Left cardiac atrium (tissue), 4 donors: ENCODE measurements around the gene SPATA16. TPM values are rescaled to one million over a fixed set of nuclear protein-coding genes. Genes with fewer than 3 reads are reported as not detected.

ENCODE experiments used
- ATAC-seq, 2 donors: fragments of 200-7000 bp; cut with Tn5 transposase; one replicate each; pipeline ENCODE4 v1.9.1; 2020; ENCODE audit warnings: mild to moderate bottlenecking in 2 of 2, moderate library complexity in 2 of 2
- DNase-seq: peaks from one replicate; pipeline ENCODE4 v3.0.0-alpha.2; 2020
- intact Hi-C, 2 donors: fragments of 100-400 bp; cut with DNase I; formaldehyde crosslinking; loops; one replicate each; pipeline versions ENCODE4 v1.14.1 to v1.15.1; 2022 to 2023
- total RNA-seq, 2 donors: library from RNA; stranded (reverse); fragmentation: NEBNext Ultra II Directional; extraction: Animal tissue kit (Norgen Biotek cat#: 25700); gene quantifications; one replicate each; pipeline ENCODE4 v1.2.1, GENCODE V29; 2021
- donor health status: DM: no; HTN: yes; CAD: no.
- donor health status: DM: no; HTN: yes; CAD: no; lungs with severe emphysema.
- donor health status: DM: yes; HTN: yes; CAD: no.
- donor health status: Dilated cardiomyopathy.

Gene SPATA16
- total RNA-seq, 2 donors from 2014 or later: not detected

DNA sequence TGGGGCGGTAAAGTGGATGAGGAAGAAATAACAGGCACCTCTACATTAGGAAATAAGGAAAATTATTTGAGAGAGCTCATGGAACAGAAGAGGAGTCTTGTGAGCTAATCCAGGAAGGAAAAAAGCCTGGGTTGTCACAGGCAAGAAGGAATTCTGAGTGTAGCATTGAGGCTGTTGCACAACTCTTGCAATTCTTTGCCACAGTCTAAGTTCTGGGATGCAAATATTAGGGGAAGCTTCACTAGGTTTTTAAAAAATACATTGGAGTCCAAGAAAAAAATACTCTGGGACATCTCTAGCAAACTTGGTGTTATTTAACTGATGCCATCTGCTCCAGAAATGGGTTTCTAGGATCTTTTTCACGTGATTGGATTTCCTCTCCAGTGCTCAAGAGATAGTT is 122.3 kb downstream of the SPATA16 start:
- no peak for DNase-seq
- no peak for ATAC-seq
- intact Hi-C loops: no loop called here

- no peak for DNase-seq
- no peak for ATAC-seq
- intact Hi-C loops: no loop called here
Observed at GRCh38 chr3:173013219-173013832, 127.7 kb downstream of the SPATA16 start.

- DNase-seq: no peak
- no peak for ATAC-seq
- intact Hi-C loops: no loop called here
Observed at GRCh38 chr3:173009410-173009809, 131.6 kb downstream of the SPATA16 start.

GRCh38 chr3:173008978-173009377 is 132.1 kb downstream of the SPATA16 start:
- ATAC-seq: no peak
- DNase-seq: no peak
- intact Hi-C loops: no loop called here

DNA sequence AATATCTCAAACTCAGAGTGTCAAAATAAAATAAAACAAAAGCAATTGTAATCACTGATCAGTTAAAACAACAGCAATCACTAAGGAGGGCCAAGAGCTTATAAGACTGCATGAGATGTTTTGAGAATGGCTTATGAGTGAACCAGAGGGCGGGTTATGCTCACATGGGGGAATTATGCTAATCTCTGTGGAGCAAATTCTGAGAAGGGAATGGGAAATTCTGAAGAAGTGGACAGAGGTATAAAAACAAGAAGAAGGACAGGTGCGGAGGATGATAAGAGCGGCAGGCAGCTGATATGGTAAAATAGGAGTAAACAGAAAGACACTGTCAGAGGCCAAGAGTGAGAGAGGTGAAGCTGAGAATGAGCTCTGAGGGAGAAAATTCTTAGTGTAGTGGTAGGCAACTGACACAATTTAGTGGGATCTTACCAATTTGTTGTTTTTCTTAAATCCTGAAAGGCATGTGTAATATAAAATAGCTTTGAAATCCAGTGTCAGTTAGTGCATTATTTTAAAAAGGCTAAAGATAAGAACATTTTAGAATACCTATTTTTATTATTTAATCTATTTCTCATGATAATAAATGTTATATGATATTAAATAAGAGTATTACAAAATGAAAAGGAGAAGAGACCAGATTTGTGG is 133.8 kb downstream of the SPATA16 start:
- no peak for ATAC-seq
- DNase-seq: no peak
- intact Hi-C loops: no loop called here

GRCh38 chr3:173006006-173006405 is 135.0 kb downstream of the SPATA16 start:
- DNase-seq (no peak), ATAC-seq (no peak)
- intact Hi-C loops: no loop called here

DNA sequence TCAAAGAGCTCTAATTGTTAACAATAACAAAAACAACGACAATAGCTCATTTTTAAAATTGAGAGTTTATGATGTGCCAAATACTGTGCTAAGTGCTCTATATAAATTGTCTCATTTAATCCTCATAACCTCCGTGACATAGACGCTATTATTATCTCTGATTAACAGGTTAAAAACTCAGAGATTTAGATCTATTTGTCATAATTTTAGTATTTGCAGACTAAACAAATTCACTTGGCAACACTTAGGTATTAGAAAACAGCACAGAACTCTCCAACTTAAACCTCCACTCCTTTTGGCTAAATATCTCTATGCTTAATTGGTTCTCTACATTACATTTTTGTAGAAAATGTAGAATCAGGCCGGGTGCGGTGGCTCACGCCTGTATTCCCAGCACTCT is 136.4 kb downstream of the SPATA16 start:
- intact Hi-C loops: no loop called here
- no peak for ATAC-seq

DNA sequence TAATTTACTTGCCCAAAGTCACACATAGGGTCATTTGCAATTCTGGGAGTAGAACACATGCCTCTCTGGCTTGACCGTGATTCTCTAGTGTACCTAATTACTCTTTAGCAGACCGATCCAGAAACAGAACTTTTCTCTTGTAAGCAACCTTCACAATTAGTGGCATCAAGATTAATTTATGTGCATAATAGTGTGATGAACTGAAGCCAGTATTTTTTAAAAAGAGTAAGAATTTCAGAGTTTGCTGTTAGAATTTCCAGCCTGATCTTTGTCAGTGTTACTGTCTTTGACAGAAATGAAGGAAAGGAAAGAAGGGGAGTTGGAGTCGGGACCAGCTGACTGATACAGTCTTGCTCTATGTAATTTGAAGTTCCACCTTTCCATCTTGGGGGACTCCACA is 137.1 kb downstream of the SPATA16 start:
- ATAC-seq: no peak
- no peak for DNase-seq
- intact Hi-C loops: no loop called here

More for the DNA sequence above, 136.4 kb downstream of the SPATA16 start:
- DNase-seq: no peak

DNA sequence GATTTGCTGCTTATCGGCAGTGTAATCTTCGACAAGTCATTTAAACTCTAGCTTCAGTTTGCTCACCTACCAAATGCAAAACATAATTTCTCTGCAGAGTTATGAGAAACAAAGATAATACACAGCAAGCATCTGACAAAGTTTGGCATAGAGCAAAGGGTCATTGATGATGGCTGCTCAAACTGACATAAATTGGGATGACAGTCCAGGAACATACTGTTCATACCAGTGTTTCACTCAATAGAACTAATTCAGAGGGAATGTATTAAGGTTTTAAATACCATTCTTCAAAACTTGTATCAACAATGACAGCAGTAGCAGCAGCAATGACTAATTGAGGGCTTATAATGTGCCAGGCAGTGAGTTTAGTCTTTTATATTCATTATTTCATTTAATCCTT is 137.6 kb downstream of the SPATA16 start:
- ATAC-seq (no peak), DNase-seq (no peak)
- intact Hi-C loops: no loop called here

DNA sequence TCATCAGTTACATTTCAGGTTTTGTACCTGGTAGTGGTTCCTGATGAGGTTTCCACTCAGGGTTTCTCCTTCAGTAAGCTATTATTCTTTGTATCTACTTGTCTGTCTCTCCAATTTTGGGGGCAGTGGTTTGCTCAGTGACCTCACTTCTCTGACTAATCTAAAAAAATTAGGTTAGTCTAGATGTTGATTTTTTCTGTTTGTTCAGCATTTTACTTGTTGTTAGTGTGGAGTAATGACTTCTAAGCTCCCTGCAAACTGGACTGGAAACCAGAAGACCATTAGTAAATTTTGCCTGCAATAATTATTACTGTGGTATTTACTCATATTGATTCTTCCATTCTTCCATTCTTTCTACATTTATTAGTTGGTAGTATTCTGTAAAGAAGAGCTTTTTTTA is 139.4 kb downstream of the SPATA16 start:
- intact Hi-C loops: no loop called here
- no peak for DNase-seq

DNA sequence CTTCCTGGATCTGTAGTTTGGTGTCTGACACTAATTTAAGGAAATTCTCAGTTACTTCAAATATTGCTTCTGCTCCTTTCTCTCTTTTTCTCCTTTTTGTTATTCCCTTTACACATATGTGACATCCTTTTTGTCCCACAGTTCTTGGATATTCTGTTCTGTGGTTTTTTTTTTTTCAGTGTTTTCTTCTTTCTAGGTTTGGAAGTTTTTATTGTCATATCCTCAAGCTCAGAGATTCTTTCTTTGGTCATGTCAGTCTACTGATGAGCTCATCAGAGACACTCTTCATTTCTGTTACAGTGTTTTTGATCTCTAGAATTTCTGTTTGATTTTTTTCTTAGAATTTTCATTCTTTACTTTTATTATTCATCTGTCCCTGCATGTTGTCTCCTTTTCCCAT is 140.5 kb downstream of the SPATA16 start:
- DNase-seq: no peak
- intact Hi-C loops: no loop called here
- ATAC-seq: no peak

More for the DNA sequence above, 139.4 kb downstream of the SPATA16 start:
- no peak for ATAC-seq

DNA sequence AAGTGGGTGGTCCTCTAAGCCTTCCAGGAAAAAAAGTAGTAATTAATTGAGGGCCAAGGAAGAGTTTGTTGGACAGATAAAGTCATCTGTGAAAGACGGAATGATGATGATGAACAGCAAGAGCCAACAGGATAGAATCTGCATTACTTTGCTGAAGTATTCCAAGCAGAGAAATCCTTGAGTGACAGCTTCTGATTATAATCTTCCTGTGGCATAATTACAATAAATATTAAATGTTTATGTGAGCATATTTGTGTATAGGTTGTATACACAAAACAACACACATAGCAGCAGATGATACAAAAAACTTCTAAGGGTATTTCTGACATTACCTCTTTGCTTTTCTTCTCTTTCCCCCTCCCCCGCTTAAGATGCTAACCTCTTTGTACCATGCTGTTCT is 147.6 kb downstream of the SPATA16 start:
- intact Hi-C loops: loop anchor here in 1 of 2 donors (10.0 kb wide), 1 partner anchor 159 kb away; no protein-coding TSS in a partner anchor
- DNase-seq (no peak), ATAC-seq (no peak)

GRCh38 chr3:172991424-172991996 is 149.5 kb downstream of the SPATA16 start:
- intact Hi-C loops: loop anchor here in 1 of 2 donors (10.0 kb wide), 1 partner anchor 157 kb away; no protein-coding TSS in a partner anchor

DNA sequence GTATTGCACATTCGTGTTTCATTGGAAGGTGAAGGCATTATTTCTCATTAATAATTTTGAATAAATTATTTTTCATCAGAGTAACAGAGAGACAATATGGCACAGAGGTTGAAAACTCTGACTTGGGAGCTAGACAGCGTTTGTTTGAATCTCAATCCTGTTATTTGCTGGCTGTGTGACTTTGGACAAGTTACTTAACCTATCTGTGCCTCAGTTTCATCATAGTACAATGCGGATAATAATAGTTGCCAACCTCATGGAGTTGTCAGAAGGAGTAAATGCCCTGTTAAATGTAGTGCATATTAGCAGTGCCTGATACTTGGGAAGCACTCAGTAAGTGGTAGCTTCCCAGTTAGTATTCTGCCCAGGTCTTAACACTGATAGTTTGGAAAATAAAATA is 151.7 kb downstream of the SPATA16 start:
- DNase-seq (no peak), ATAC-seq (no peak)
- intact Hi-C loops: loop anchor here in 1 of 2 donors (5.0 to 10.0 kb wide), 2 partner anchors 55 to 573 kb away; no protein-coding TSS in a partner anchor

More at GRCh38 chr3:172991424-172991996, 149.5 kb downstream of the SPATA16 start:
- no peak for DNase-seq
- ATAC-seq: no peak

DNA sequence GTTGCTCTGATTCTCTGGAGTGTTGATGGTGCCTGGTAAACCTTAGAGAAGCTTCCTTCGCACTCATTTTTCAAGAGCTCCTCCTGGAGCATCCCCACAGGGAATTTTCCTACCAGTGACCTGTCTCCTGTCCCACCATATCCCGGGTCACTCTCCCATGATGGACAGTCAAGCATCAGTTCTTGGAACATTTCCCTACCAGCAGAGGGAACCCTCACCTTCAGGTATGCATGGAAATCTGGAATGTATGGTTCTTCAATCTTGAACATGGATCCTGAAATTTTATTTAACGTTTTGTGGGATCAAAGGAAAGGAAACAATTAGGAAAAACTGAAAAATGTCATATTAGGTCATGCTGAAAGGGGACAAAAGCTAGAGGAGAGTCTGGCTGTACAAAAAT is 153.8 kb downstream of the SPATA16 start:
- DNase-seq: no peak
- intact Hi-C loops: loop anchor here in 1 of 2 donors (5.0 to 10.0 kb wide), 2 partner anchors 58 to 575 kb away; no protein-coding TSS in a partner anchor

DNA sequence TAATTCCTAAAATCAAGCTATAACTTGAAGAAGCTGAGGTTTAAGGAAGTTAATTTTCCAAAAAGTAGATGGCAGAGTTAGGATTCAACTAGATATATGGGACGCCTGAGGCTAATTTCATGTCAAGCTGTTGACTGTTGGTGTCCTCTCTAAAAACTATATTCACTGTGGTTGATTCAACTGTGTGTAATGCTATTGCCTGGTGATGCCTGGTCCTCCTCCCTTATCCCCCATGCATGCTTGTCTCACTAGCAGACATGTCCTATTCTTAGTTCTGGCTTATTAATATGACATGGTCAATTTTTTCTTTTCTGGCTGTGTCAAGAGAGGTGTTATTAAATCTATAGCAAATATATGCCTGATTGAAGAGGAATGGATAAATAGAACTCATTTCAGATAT is 156.1 kb downstream of the SPATA16 start:
- no peak for ATAC-seq
- intact Hi-C loops: loop anchor here in 1 of 2 donors (5.0 to 10.0 kb wide), 3 partner anchors 60 to 577 kb away; no protein-coding TSS in a partner anchor

More for the DNA sequence above, 153.8 kb downstream of the SPATA16 start:
- ATAC-seq: no peak

DNA sequence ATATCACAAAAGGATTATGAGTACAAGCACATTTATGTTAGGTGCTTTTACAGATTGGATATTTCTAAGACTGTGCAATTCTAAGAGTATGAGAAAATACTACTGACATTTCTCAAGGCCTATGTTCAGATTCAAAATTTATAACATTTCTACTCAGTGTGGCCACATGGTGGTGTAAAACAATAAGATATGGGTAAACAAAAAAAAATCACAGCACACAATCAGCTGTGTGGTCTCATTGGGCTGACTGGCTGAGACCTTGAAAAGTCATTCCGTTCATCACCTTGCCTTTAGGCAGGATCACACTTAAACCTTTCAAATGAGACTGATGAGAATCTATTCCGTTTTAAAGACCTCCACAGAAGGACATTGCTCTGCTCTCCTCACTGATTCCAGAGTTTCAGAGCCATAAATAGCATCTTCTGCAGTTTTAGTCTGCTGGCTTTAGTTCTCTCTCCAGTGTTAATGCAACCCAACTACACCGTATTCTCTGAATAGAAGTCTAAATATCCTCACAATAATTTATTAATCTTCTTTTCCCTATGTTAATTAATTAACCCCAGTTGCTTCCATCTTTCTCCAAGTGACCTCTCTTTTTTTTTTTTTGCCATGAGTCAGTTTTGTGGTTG is 158.2 kb downstream of the SPATA16 start:
- no peak for DNase-seq
- intact Hi-C loops: loop anchor here in 1 of 2 donors (5.0 to 10.0 kb wide), 2 partner anchors 62 to 569 kb away; no protein-coding TSS in a partner anchor
- ATAC-seq: peak in 1 of 2 donors; percentile 34

More for the DNA sequence above, 156.1 kb downstream of the SPATA16 start:
- DNase-seq: no peak

- intact Hi-C loops: loop anchor here in 1 of 2 donors (5.0 to 10.0 kb wide), 2 partner anchors 63 to 571 kb away; no protein-coding TSS in a partner anchor
- DNase-seq (no peak), ATAC-seq (no peak)
Observed at GRCh38 chr3:172981407-172981983, 159.5 kb downstream of the SPATA16 start.

DNA sequence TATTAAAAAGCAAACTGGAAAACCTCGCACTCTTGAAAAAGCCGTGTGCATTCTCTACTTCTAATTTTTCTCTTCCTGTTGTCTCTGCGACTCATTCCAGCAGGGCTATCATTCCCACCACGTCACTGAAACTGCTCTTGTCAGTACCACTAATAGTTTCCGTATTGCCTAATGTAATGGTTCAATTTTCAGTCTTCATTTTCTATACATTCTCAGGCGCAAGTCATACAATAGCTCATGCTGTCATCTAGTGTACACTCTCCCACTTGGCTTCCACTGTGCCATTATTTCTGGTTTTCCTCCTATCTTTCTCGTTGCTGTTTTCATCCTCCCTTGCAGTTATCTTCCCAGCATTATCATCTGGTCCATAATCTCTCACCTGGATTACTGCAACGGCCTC is 160.2 kb downstream of the SPATA16 start:
- intact Hi-C loops: loop anchor here in 1 of 2 donors (5.0 to 10.0 kb wide), 2 partner anchors 64 to 571 kb away; no protein-coding TSS in a partner anchor
- no peak for DNase-seq
- ATAC-seq: no peak
